GM23248 (cell line): ENCODE results near the gene USP22.

Experiments used
- EZH2 ChIP-seq: fragments of 200-600 bp; sonication (generic); IDR thresholded peaks from 2 replicates; pipeline ENCODE4 v1.6.1; 2018; ENCODE audit warnings: antibody characterized with exemption, mild to moderate bottlenecking; ENCODE audit not compliant: insufficient read depth, poor library complexity, severe bottlenecking
- EZH2phosphoT487 ChIP-seq: fragments of 200-600 bp; sonication (generic); IDR thresholded peaks from 2 replicates; pipeline ENCODE4 v1.6.1; 2018; ENCODE audit warnings: antibody characterized with exemption, moderate library complexity, mild to moderate bottlenecking, low read depth; ENCODE audit not compliant: insufficient read depth

GRCh38 chr17:20989991-20990855 is 52.6 kb downstream of the USP22 start:
- no peak for TF ChIP-seq EZH2
- no peak for TF ChIP-seq EZH2phosphoT487
